ENCODE results near the gene ACTL7B.

DNA sequence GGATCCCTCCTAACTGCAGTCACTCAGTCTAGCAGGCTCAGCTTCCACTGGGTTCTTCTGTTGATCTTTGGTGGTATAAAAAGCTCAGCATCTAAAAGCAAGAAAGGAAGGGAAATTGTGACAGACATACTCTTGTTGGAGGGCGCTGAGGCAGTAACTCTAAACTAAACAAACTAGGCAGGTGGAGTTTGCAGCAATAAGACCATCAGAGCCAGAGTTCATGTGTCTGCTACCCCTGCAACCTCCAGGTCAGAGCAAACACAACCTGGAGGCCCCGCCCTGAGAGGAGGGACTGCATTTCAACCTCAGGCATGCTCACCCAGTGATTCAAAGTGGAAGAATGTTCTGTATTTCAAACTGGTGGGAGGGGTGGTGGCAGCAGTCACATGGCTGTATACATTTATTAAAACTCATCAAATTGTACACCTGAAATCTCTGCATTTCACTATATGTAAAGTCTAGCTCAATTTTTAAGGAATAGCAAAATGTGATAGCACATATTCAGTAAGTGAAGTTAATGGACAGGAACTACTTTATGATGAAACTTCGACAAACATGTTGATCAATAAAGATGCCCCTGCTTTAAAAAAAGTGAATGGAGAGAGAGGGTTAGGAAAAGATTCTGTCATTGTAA is 13.4 kb upstream of the ACTL7B start:
- TF ChIP-seq GATA2 (IDR thresholded peaks at IDR 0.05; ENCODE audit: low read depth, low read length) (no peak), GATA3 (IDR thresholded peaks at IDR 0.05; ENCODE audit: low read depth, low read length) (no peak)

All from SH-SY5Y (cell line).